GM21381 (cell line): ENCODE results near the gene TRABD.
"Not testable (repeated sequence)": the region's sequence is repeated elsewhere in the genome, so short reads cannot be mapped to it uniquely, and the experiment has no call there.

ENCODE experiments used
- ATAC-seq: cut with Tn5 transposase; IDR thresholded peaks from one replicate; pipeline ENCODE4 v1.9.1; 2021; ENCODE audit warnings: mild to moderate bottlenecking, moderate library complexity; ENCODE audit not compliant: unreplicated experiment

Gene TRABD

DNA sequence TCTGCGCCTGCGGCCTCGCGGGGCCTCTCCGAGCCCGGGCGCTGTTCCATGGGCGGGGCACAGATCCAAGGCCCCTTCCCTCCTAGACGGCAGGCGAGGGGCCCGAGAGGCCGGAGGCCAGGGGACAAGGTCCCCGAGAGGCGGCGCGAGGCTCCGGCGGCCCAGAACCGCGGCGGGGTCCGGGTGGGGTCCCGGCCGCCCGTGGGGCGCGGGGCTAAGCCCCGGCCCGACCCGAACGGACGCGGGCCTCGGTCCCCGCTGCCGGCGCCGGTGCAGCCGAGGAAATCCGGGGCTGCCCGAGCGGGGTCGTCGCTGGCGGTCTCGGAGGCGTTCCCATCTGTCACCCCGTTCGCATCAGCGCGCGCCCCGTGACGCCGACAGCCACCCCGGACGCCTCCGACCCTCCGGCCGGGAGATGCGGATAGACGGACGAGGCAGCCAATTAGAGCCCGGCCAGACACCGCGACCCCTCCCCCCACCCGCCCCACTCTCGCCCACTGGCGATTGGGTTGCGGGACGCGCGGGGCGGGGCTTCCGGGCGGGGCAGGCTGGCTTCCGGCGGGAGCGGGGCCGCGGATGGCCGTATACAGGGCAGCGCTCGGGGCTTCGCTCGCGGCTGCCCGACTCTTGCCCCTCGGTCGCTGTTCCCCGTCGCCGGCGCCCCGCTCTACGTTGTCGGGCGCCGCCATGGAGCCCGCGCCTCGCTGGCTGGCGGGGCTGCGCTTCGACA is 14.9 kb downstream of the TRABD start, which contains the start of gene SELENOO:
Gene SELENOO, plus strand, starts transcription at position 551 of the 730 bp plus-strand sequence. Its CDS starts 26 bp downstream, at position 577.
- peak; percentile 69 for ATAC-seq

DNA sequence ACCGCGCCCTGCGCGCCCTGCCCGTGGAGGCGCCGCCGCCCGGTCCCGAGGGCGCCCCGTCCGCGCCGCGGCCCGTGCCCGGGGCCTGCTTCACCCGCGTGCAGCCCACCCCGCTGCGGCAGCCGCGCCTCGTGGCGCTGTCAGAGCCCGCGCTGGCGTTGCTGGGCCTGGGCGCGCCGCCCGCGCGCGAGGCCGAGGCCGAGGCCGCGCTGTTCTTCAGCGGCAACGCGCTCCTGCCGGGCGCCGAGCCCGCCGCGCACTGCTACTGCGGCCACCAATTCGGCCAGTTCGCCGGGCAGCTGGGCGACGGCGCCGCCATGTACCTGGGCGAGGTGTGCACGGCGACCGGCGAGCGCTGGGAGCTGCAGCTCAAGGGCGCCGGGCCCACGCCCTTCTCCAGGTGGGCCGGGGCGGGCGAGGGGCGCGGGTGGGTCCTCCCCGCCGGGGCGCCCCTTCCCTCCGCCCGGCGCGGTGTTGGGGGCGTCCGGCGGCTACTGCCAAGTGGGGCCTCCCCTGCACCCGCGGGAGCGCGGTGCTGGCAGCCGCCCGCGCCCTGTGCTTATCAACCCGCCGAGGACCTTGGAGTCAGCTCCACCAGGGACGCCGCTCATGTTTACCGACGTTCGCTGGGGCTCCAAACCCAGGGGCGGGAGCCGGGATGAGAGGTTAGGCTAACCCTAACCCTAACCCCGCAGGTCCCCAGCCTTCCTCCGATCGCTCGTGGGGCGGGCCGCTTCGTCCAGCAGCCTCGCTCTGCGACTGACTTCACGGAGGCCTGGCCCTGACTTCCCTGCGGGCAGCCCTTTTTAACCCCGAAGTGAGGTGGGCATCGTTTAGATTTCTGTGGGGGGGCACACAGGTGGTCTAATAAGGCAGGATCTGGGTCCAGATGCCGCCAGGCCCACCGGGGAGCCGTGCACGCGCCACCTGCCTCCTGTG is 15.7 kb downstream of the TRABD start:
- ATAC-seq, result peak; percentile 33

DNA sequence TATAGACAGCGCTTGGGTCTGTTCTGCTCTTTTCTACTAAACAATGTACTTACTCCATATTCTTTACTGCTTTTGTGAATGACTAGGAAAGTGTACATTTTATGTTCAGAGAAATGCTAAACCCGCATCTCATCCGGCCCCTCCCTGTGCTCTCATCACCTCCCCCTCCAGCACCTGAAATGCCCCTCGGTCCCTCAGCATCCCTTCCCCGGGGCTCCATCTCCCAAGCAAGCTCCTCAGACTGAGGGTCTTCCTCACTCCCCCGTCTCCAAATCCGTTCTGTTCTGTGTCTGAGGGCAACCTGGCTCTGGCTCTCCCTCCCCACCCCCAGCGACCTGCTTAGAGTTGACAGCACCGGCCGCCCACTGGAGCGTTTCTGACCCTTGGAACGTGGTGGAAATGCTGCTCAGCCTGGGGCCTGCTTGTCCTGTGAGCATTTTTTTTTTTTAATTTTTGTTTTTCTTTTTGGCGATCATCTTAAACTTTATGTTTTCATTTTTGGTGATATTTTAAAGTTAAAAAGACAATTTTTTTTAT is 16.5 kb downstream of the TRABD start:
- no peak for ATAC-seq

DNA sequence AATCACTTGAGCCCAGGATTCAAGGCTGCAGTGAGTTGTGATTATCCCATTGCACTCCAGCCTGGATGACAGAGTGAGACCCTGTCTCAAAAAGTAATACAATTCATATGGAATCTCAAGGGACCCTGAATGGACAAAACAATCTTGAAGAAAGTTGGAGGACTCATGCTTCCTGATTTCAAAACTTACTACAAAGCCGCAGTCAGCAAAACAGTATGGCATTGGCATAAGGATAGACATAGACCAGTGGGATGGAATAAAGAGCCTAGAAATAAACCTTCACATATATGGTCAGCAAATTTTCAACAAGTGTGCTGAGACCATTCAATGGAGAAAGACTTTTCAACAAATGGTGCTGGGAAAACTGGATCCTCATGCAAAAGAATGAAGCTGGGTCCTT is 17.6 kb downstream of the TRABD start:
- ATAC-seq, result no peak

DNA sequence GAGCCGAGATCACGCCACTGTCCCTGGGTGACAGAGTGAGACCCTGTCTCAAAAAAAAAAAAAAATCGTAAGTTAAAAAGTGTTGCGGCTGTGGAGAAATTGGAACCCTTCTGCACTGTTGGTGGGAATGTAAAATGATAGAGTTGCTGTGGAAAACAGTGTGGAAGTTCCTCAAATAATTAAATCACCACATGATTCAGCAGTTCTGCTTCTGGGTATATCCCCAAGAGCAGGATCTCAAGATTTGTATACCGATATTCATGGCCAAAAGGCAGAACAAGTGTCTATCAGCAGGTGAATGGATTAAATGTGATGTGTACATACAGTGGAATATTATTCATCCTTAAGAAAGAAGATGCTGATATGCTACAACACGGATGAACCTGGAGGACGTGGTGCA is 18.9 kb downstream of the TRABD start:
- no peak for ATAC-seq

DNA sequence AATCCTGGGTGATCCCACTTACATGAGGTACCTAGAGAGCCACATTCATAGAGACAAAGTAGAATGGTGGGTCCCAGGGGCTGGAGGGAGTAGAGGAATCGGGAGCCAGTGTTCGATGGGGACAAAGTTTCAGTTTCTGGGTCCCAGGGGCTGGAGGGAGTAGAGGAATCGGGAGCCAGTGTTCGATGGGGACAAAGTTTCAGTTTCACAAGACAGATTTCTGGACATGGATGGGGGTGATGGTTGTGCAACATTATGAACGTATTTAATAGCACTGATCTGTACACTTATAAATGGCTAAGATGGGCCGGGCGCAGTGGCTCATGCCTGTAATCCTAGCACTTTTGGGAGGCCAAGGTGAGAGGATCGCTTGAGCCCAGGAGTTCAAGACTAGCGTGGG is 19.3 kb downstream of the TRABD start:
- ATAC-seq, result not testable (repeated sequence)

DNA sequence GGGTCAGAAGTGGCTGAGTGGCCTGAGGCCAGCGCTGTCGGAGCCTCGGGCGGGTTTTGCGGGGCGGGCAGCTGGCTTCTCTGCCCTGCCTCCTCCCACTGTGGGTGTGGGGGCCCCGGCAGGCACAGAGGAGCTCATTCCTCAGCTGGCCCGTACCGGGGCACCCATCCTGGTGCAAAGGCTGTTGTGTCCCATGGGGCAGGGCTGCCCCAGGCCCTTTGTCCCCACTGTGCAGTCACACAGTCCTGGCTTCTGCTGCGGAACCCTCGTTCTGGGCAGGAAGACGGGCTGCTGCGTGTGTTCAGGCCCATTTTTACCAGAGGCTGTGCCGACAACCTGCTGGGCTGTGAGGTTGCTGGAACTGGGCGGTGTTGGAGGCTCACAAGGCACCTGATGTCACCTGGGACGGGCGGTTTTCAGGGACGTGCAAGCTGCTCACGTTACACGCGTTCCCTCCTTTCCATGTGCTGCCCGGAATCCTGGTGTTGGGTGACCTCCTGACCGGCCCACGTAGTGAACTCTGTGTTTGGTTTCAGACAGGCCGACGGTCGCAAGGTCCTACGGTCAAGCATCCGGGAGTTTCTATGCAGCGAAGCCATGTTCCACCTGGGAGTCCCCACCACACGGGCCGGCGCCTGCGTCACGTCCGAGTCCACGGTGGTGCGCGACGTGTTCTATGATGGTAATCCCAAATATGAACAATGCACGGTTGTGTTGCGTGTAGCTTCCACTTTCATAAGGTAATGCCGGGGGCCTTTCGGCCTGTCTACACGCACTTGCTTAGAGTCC is 20.3 kb downstream of the TRABD start:
- no peak for ATAC-seq

DNA sequence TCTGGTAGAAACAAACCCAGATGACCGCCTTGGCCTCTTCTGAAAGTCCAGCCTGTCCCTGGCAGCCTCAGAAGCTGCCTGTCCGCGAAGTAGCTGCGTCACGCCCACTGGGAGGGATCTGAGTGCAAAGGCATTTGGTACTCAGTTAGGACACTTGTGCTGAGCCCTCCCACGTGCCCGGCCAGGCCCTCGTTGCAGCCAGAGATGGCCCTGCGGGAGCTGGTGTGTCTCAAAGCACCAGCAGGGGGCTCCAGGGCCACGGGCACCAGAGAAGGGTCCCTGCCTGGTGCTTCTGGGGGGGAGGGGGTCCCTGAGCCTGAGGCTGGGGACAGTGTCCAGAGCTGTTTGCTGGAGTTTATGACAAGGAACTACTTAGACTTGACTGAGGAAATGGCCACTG is 20.9 kb downstream of the TRABD start:
- ATAC-seq, result no peak

DNA sequence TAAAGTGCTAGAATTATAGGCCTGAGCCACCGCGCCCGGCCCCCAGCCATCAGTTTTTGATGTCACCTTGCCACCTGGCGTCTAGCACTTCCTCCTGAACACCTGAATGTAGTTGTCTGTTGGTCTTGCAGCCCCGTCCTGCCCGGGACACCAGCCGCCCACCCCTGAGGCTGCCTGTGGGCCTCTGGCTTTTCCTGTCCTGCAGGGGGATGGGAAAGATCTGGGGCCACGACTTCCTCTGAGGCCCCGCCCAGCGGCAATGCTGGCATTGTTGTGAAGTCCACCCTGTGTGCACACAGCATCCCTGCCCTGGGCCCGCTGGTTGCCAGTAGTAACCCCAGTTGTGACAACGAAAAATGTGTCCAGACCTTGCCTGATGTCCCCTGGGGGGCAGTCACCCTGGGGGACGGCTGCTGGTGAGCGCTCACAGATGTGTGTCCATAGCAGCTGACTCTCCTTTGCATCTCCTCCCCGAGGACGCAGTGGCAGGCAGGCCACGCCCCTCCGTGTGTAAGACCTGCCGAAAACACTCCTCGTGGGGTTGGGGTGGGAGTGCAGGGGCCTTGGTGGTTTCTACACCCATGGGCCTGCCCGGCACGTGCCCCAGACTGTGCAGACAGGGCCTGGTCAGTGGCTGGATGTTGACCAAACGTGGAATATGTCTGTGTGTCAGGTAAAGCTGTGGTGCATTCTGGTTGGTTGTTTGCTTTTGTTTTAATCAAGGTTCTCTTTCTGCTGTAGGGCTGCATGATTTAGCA is 21.8 kb downstream of the TRABD start:
- ATAC-seq, result no peak

DNA sequence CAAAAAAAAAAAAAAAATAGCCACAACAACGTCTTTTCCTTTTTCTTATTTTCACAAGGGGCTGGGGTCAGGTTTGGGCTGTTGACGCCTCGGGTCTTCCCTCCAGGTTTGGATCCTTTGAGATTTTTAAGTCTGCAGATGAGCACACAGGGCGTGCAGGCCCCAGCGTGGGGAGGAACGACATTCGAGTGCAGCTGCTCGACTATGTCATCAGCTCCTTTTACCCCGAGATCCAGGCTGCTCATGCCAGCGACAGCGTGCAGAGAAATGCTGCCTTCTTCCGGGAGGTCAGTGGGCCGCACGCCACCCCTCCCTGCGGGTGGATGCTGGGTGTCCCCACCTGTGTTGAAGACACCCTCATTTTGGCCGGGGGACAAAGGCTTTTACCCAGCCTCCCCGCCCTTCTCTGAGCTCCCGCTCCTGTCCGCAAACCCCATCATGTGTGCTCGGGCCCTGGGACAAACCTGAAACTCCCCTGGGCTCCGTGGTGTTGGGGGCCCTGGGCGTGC is 22.8 kb downstream of the TRABD start:
- no peak for ATAC-seq

DNA sequence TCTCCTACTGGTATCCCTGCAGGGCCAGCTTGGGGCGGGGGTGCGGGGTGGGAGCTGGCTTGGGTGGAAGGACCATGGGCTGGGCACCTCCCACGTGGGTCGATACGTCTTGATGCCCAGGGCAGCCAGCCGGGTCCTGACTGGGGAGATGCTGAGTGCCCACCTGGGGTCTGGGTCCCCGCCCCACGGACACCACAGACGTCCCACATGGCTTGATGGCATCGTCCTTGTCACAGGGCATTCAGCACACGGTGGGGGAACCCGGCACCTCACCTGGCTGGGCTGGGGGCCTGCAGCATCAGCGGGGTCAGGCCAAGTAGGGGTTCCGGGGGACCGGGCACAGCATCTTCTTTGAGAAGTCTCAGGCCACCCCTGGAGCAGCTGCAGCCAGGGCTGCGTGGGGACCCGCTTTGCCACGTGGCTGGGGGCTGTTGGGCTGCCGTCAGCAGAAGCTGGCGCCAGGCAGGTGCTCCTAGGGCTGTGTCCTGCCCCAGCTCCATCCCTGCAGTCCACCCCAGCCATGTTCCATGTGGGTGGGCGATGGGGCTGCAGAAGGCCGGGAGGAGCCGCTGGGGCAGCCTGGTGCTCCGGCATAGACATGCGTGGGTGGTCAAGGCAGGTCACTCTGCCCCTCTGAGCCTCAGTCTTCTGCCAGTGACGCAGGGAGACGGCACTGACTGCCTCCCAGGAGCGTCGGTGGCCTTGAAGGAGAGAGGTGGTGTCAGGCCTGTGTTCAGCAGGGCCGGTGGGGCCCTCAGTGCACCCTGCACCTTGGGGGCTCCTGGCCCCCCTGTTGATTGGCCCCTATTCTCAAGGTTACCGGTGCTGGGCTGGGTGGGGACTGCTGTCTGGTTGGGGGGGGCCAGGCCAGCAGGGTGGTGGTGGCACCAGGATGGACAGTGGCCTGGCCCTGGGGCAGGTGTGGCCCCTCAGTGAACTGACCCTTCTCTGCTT is 23.5 kb downstream of the TRABD start:
- no peak for ATAC-seq

DNA sequence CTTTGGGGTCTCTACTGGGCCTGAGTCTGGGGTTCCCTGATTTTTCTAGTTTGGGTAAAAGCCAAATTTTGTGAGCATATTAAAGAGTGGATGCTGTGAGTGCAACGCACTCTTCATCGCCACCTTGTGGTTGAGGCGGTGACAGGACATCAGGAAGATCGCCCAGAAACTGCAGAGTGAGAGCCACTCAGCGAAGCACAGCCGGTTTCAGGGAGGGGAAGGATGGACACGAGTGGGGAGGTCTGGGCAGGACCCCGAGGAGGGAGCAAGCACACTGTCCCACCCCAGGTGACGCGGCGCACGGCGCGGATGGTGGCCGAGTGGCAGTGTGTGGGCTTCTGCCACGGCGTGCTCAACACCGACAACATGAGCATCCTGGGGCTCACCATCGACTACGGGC is 24.2 kb downstream of the TRABD start:
- no peak for ATAC-seq

DNA sequence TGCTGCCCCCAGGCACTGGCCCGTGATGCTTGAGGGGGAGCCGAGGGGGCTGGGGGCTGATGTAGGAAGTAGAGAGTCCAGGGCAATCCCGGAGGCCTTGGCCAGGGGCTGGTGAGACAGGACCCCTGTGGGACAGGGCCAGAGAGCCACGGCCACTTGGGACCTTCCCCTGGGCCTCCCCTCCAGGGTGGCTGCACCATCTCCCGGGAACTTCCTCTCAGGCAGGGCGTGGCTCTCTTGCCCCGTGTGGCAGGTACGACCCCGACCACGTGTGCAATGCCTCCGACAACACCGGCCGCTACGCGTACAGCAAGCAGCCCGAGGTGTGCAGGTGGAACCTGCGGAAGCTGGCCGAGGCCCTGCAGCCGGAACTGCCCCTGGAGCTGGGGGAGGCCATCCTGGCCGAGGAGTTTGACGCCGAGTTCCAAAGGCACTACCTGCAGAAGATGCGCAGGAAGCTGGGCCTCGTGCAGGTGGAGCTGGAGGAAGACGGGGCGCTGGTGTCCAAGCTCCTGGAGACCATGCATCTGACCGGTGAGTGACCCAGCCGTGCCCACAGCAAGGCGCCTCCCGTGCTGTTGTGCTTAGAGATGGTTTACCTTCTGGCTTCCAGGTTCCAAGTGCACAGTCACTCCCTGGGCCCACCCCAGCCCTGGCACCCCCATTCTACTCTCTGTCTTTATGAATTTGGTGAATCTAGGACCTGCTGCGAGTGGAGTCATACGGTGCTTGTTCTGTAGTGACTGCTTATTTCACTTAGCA is 24.8 kb downstream of the TRABD start:
- no peak for ATAC-seq

DNA sequence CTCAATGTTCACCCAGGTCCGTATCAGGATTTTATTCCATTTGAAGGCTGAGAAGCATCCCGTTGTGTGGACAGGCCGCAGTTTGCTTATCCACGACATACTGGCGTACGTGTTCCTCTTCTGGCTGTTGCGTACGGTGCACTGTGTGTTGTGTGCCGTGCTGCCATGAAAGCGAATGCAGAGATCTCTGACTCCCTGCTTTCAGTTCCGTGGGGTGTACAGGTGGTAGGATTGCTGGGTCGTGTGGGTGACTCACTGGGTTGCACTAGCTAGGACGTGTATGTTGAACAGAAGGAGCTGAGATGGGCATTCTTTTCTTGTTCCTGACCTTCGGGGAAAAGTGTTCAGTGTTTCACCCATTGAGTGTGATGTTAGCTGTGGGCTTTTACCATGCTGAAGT is 25.4 kb downstream of the TRABD start:
- no peak for ATAC-seq

DNA sequence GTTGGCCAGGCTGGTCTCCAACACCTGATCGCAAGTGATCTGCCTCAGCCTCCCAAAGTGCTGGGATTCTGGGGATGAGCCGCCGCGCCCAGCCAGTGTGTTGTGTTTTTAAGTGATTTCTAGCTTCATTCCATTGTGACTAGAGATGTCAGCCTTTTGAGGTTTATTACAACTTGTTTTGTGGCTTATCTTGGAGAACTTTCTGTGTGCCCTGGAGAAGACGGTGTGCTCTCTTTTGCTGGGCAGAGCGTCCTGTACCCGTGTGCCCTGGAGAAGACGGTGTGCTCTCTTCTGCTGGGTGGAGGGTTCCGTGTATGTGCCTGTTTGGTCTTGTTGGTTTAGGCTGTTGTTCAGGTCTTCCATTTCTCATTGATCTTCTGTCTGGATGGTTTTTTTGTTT is 27.6 kb downstream of the TRABD start:
- no peak for ATAC-seq

DNA sequence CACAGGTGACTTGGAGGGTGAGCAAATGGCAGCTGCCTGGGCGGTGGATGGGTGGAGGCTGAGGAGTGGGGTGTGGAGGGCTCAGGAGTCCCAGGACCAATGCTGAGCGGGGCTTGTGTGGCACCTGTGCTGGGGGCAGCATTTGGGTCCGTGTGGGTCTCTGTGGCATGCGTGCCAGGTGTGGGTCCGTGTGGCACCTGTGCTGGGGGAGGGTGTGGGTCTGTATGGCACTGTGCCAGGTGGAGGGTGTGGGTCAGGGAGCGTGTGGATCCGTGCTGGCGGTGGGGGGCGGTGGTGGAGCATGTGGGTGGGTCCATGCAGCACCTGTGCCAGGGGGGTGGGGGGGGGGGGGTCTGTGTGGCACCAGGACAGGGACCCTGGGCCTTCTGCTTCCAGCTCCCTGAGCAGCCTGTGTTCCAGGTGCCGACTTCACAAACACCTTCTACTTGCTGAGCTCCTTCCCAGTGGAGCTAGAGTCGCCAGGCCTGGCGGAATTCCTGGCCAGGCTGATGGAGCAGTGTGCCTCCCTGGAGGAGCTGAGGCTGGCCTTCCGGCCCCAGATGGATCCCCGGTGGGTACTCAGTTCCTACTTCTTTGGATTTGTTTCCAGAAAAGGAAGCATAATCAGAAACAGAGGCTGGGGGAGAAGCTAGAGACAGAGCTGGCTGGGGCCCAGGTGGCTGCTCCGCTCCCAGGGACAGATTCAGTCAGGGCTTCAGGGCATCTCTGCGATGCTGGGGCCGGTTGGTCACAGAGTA is 29.8 kb downstream of the TRABD start:
- no peak for ATAC-seq

DNA sequence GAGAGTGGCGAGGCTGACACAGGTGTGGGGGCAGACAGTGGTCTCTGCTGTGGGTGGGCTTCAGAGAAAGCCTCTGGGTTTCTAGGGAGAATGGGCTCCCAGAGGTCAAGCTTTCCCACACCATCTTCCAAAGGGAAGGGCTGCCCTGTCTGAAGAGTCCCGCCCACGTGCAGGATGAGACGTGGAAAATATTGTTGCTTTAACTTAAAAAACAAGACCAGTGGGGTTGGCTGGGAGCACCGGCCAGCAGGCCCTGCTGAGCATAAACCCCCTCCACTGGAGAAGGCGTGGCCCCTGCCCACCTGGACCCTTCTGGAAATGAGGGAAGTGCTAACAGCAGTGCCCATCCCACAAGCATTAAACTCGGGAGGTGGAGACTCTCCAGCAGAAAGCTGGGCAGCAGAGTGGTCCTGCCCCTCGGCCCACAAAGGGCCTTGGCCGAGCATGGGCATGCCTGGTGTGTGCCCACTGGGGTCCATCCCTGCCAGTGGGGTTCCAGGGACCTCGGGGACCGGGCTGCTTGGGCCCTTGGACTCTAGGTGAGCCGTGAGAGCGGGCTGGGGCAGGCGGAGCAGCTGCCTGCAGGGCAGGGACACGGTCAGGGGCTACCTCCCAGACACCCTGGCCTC is 30.5 kb downstream of the TRABD start:
- no peak for ATAC-seq
